ENCODE results near the gene TUBB8.

The TUBB8 gene

DNA sequence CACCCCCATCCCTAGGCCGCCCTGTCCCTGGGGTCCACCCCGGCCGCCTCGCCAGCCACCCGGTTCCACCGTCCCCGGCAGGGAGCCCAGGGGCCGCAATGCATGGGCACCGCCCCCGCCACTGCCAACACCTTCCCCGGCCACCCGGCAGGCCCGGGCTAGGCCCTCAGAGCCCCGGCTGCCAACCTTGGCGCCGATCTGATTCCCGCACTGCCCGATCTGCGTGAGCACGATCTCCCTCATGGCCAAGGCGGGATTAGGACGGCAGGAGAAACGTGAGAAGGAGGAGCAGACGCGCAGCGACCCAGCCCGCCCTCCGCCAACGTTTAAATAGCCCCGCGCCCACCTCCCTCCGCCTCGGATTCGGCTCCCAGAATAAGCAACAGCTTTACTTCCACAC is at the start of gene TUBB8:
TSS of gene TUBB8 (minus strand) at position 301 of the 400 bp plus-strand sequence. CDS start at position 243, 58 bp downstream.
- Histone ChIP-seq H3K4me1 (ENCODE audit: control insufficient read depth, insufficient read depth, low read length) (no peaks in the 10 kb centered on the region), H3K9me3 (ENCODE audit: control insufficient read depth, low read length) (no peaks in the 10 kb centered on the region), H3K4me3 (ENCODE audit: low read length) (no peak within 1 kb of the TSS), H3K9ac (ENCODE audit: low read length) (no peak within 1 kb of the TSS), H3K27me3 (ENCODE audit: control insufficient read depth, insufficient read depth, low read length) (no peaks in the 10 kb centered on the region), H3K36me3 (ENCODE audit: control insufficient read depth, insufficient read depth, low read length) (no peaks in the 10 kb centered on the region)

DNA sequence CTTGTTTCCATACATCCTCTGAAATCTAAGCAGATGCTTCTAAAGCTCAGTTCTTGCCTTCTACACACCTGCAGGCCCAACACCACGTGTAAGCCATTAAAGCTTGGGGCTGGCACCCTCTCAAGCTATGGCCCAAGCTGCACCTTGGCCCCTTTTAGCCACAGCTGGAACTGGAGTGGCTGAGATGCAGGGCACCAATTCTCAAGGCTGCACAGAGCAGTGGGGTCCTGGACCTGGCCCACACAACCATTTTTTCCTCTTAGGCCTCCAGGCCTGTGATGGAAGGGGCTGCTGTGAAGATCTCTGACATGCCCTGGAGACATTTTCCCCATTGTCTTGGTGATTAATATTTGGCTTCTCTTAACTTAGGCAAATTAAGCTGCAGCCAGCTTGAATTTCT is 47.4 kb upstream of the TUBB8 start:
- Histone ChIP-seq H3K27me3 (ENCODE audit: control insufficient read depth, insufficient read depth, low read length) (no peaks in the 10 kb centered on the region), H3K4me1 (ENCODE audit: control insufficient read depth, insufficient read depth, low read length) (peaks cover 12% of the 10 kb centered on the region), H3K9me3 (ENCODE audit: control insufficient read depth, low read length) (no peaks in the 10 kb centered on the region), H3K36me3 (ENCODE audit: control insufficient read depth, insufficient read depth, low read length) (no peaks in the 10 kb centered on the region), H3K9ac (ENCODE audit: low read length) (no peak overlapping the region), H3K4me3 (ENCODE audit: low read length) (no peak overlapping the region)

DNA sequence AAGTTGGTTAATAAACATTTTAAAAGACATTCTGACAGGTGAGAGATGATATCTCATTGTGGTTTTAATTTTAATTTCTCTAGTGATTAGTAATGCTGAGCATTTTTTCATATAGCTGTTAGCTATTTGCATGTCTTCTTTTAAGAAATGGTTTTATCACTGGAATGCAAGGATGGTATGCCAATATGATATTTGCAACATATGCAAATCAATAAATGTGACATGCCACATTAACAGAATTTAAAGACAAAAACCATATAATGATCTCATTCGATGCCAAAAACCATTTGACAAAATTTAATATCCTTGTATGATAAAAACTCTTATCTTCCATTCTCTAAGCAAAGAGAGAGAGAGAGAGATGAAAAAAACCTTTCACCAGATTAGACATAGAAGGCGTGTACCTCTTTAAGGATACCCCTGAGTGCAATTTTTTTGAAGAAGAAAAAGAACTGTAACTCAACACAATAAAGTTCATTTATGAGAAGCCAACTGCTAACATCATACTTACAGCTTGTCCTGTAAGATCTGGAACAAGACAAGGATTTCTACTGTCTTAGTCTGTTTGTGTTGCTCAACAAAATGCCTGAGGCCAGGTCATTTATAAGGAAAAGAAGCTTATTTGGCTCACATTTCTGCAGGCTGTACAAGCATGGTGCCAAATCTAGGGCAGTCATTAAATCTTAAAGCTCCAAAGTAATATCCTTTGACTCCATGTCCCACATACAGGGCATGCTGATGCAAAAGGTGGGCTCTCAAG is 46.4 kb upstream of the TUBB8 start:
- no peak overlapping the region for H3K4me3 ChIP-seq (ENCODE audit: low read length)
- H3K9ac ChIP-seq (ENCODE audit: low read length), result no peak overlapping the region
- H3K36me3 ChIP-seq (ENCODE audit: control insufficient read depth, insufficient read depth, low read length), result no peaks in the 10 kb centered on the region
- H3K27me3 ChIP-seq (ENCODE audit: control insufficient read depth, insufficient read depth, low read length), result no peaks in the 10 kb centered on the region
- H3K9me3 ChIP-seq (ENCODE audit: control insufficient read depth, low read length), result no peaks in the 10 kb centered on the region
- peaks cover 14% of the 10 kb centered on the region for H3K4me1 ChIP-seq (ENCODE audit: control insufficient read depth, insufficient read depth, low read length)

DNA sequence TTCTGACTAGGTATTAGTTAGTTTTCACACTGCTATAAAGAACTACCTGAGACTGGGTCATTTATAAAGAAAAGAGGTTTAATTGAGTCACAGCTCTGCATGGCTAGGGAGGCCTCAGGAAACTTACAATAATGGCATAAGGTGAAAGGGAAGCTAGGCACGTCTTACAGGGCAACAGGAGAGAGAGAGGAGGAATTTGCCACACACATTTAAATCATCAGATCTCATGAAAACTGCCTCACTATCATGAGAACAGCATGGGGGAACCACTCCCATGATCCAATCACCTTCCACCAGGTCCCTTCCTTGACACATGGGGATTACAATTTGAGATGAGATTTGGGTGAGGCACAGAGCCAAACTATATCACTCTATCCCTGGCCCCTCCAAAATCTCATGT is 45.5 kb upstream of the TUBB8 start:
- H3K36me3 ChIP-seq (ENCODE audit: control insufficient read depth, insufficient read depth, low read length), result no peaks in the 10 kb centered on the region
- H3K4me1 ChIP-seq (ENCODE audit: control insufficient read depth, insufficient read depth, low read length), result peaks cover 14% of the 10 kb centered on the region
- H3K9me3 ChIP-seq (ENCODE audit: control insufficient read depth, low read length), result no peaks in the 10 kb centered on the region
- no peak overlapping the region for H3K4me3 ChIP-seq (ENCODE audit: low read length)
- H3K9ac ChIP-seq (ENCODE audit: low read length), result no peak overlapping the region
- H3K27me3 ChIP-seq (ENCODE audit: control insufficient read depth, insufficient read depth, low read length), result no peaks in the 10 kb centered on the region

DNA sequence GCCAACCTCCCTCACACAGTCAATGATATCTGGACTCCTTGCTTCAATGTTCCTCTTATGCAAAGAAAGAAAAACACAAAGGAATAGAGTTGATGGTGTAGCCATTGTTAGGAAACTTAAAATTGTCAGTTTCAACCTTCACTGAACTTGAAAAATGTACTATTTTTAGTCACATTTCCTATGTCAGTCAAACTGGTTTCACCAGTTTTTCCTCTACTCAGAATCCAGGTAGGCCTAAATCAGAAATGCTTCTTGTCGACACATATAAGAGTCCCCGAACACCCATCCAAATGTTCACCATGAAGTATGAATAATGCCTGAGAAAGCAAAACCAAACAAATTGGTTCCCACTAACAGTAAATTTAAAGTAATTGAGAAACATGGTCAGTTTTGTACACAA is 43.8 kb upstream of the TUBB8 start:
- Histone ChIP-seq H3K4me1 (ENCODE audit: control insufficient read depth, insufficient read depth, low read length) (peaks cover 30% of the 10 kb centered on the region), H3K27me3 (ENCODE audit: control insufficient read depth, insufficient read depth, low read length) (no peaks in the 10 kb centered on the region), H3K9ac (ENCODE audit: low read length) (no peak overlapping the region), H3K36me3 (ENCODE audit: control insufficient read depth, insufficient read depth, low read length) (no peaks in the 10 kb centered on the region), H3K4me3 (ENCODE audit: low read length) (no peak overlapping the region), H3K9me3 (ENCODE audit: control insufficient read depth, low read length) (no peaks in the 10 kb centered on the region)

DNA sequence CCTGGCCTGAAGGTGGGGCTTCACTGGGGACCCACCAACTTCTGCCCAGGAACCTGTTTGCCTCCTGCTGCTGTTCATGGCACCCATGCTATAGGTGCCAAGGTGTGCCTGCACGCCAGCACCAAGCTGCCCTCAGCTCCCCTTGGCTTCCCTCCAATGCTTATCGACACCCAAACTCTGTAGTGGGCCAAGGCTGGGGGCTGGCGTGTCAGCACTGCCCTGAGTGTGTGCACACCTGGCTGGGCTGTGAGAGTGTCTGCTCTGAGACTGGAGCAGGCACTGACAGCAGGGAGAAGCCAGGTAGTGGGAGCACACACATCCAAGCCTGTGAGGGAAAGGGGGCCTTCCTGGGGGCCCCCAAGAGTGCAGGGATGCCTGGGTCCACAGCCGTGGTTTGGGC is 43.1 kb upstream of the TUBB8 start:
- no peaks in the 10 kb centered on the region for H3K9me3 ChIP-seq (ENCODE audit: control insufficient read depth, low read length)
- no peak overlapping the region for H3K9ac ChIP-seq (ENCODE audit: low read length)
- H3K4me3 ChIP-seq (ENCODE audit: low read length), result no peak overlapping the region
- H3K36me3 ChIP-seq (ENCODE audit: control insufficient read depth, insufficient read depth, low read length), result no peaks in the 10 kb centered on the region
- H3K4me1 ChIP-seq (ENCODE audit: control insufficient read depth, insufficient read depth, low read length), result peaks cover 37% of the 10 kb centered on the region
- H3K27me3 ChIP-seq (ENCODE audit: control insufficient read depth, insufficient read depth, low read length), result no peaks in the 10 kb centered on the region

DNA sequence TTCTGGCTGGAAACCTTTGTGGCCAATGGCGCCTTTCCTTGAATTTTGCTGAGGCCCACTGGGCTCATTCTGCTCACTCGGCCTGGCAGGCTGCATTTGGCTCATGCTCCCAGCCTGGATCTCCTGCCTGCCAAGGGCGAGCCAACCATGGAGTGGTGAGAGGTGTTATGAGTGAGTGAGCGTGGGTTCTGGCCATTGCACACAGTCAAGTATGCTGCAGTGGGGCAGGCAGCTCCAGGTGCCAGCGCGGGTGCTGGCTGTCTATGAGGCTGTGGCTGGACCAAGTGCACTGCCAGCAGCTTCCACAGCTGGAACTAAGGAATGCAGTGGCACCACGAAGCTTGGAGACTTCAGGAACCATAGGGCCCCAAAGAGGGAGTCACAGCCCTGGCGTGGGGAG is 42.2 kb upstream of the TUBB8 start:
- no peaks in the 10 kb centered on the region for H3K27me3 ChIP-seq (ENCODE audit: control insufficient read depth, insufficient read depth, low read length)
- H3K9ac ChIP-seq (ENCODE audit: low read length), result no peak overlapping the region
- no peak overlapping the region for H3K4me3 ChIP-seq (ENCODE audit: low read length)
- no peaks in the 10 kb centered on the region for H3K36me3 ChIP-seq (ENCODE audit: control insufficient read depth, insufficient read depth, low read length)
- no peaks in the 10 kb centered on the region for H3K9me3 ChIP-seq (ENCODE audit: control insufficient read depth, low read length)
- peaks cover 45% of the 10 kb centered on the region for H3K4me1 ChIP-seq (ENCODE audit: control insufficient read depth, insufficient read depth, low read length)

DNA sequence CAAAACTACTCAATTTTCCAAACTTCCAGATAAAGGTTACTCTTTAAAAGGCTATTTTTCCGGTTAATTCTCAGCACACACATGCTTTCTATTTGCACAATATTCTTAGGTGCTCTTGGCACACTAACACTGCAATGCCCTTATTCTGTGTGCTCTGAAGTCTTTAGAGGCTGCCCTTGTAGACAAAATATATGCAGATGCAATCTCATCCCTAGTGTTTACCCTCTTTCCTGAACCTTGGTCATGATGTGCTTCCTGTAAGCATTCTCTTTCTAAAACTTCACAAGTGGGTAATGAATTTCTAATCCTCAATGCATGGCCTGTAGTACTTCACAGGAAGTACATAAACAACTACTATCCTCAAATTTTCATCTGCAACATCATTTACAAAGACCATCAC is 41.1 kb upstream of the TUBB8 start:
- H3K9ac ChIP-seq (ENCODE audit: low read length), result no peak overlapping the region
- no peak overlapping the region for H3K4me3 ChIP-seq (ENCODE audit: low read length)
- no peaks in the 10 kb centered on the region for H3K27me3 ChIP-seq (ENCODE audit: control insufficient read depth, insufficient read depth, low read length)
- H3K36me3 ChIP-seq (ENCODE audit: control insufficient read depth, insufficient read depth, low read length), result no peaks in the 10 kb centered on the region
- no peaks in the 10 kb centered on the region for H3K9me3 ChIP-seq (ENCODE audit: control insufficient read depth, low read length)
- H3K4me1 ChIP-seq (ENCODE audit: control insufficient read depth, insufficient read depth, low read length), result peaks cover 46% of the 10 kb centered on the region

DNA sequence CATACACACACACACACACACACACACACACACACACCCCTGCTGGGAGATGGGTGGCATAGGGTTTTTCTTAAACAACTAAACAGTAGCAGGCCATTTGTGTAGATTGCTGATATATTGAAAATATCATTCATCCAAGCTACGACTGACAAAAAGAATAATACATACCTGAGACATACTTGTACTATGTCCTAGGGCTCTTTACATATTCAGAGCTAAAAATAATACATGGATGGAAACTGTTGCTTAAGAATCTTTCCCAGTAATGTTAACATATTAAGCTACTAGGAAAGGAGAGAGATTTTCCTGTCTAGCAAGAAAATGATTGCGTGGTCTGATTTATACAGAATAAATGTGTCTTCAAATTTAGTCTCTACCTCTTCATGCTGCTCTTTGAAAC is 40.2 kb upstream of the TUBB8 start:
- H3K9ac ChIP-seq (ENCODE audit: low read length), result no peak overlapping the region
- H3K27me3 ChIP-seq (ENCODE audit: control insufficient read depth, insufficient read depth, low read length), result no peaks in the 10 kb centered on the region

DNA sequence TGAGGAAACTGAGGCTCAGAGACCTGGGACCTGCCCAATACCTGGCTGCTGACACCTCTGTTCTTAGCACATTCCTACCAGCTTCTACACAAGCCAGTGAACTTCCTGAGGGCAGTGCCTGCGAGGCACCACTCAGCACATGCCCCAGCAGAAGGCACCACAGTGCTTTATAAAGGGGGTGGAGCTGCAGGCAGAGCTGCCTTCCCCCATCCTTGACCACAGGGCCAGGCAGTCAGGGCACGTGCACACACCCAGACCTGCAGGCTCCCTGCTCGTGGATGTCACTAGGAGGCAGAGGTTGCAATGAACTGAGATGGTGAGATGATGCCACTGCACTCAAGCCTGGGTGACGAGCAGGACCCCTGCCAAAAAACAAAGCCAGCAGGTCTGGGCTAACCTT is 39.2 kb upstream of the TUBB8 start:
- Histone ChIP-seq H3K4me1 (ENCODE audit: control insufficient read depth, insufficient read depth, low read length) (peaks cover 53% of the 10 kb centered on the region), H3K4me3 (ENCODE audit: low read length) (no peak overlapping the region), H3K9me3 (ENCODE audit: control insufficient read depth, low read length) (no peaks in the 10 kb centered on the region), H3K9ac (ENCODE audit: low read length) (no peak overlapping the region), H3K27me3 (ENCODE audit: control insufficient read depth, insufficient read depth, low read length) (no peaks in the 10 kb centered on the region), H3K36me3 (ENCODE audit: control insufficient read depth, insufficient read depth, low read length) (no peaks in the 10 kb centered on the region)

More for the DNA sequence above, 40.2 kb upstream of the TUBB8 start:
- H3K4me3 ChIP-seq (ENCODE audit: low read length), result no peak overlapping the region
- H3K4me1 ChIP-seq (ENCODE audit: control insufficient read depth, insufficient read depth, low read length), result peaks cover 51% of the 10 kb centered on the region
- H3K36me3 ChIP-seq (ENCODE audit: control insufficient read depth, insufficient read depth, low read length), result no peaks in the 10 kb centered on the region
- H3K9me3 ChIP-seq (ENCODE audit: control insufficient read depth, low read length), result no peaks in the 10 kb centered on the region

DNA sequence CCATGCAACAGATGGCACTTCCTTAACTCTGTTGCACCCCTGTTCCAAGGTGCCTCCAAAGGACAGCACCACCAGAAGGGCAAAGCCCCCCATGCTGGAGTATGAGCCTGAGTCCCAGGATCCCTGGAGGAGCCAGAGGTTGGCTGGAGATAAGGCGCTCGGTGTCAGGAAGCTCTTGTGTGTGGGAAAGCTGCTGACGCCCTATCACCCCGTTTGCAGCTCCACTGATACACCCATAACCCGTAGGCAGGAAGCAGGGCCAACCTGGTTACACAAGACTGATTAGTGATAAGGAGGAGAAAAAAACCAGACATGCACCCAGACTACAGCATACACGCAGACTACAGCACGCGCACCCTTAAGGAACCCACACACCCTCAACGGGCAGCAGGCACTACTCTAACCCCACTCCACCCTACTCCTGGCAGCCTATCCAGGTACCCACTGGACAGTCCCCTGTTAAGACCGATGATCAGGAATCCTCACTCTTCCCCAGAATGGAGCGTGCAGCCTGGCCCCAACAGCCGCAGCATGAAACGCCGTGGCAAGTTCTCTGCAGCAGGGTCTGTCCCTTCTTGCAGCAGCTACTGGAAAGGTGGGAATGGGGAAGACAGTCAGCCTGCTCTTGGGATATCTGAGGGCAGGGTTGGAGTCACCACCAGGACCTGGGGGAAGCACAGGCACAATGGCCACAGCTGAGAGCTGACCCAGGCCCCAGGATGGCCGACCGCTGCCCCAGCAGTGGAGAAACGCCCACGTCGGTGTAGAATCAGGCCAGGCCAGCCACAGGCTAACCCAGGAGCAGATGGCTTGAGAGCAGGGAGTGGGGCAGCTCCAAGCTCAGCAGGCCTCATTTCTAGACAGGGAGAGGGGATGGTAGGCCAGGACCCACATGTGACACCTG is 38.3 kb upstream of the TUBB8 start:
- Histone ChIP-seq H3K9ac (ENCODE audit: low read length) (no peak overlapping the region), H3K36me3 (ENCODE audit: control insufficient read depth, insufficient read depth, low read length) (no peaks in the 10 kb centered on the region), H3K27me3 (ENCODE audit: control insufficient read depth, insufficient read depth, low read length) (no peaks in the 10 kb centered on the region), H3K4me3 (ENCODE audit: low read length) (no peak overlapping the region), H3K9me3 (ENCODE audit: control insufficient read depth, low read length) (no peaks in the 10 kb centered on the region), H3K4me1 (ENCODE audit: control insufficient read depth, insufficient read depth, low read length) (peaks cover 50% of the 10 kb centered on the region)

DNA sequence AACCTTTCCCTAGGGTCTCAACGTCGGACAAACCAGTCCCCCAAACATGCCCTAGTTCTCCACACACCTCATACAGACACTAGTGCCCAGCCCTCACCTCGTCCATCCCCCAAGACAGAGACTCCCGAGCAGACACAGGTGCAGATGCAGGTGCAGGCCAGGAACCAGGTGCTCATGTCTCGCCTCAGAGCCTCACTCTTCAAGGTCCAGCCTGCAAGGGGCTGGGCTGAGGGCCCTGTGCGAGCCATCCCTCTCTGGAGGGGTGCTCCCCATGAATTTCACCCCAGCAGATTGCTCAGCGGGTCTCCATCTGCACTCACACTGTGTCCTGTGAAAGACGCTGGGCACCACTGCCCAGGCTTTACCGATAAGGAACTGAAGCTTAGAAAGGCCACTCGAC is 36.9 kb upstream of the TUBB8 start:
- Histone ChIP-seq H3K36me3 (ENCODE audit: control insufficient read depth, insufficient read depth, low read length) (no peaks in the 10 kb centered on the region), H3K4me1 (ENCODE audit: control insufficient read depth, insufficient read depth, low read length) (peaks cover 48% of the 10 kb centered on the region), H3K9me3 (ENCODE audit: control insufficient read depth, low read length) (no peaks in the 10 kb centered on the region), H3K9ac (ENCODE audit: low read length) (no peak overlapping the region), H3K27me3 (ENCODE audit: control insufficient read depth, insufficient read depth, low read length) (no peaks in the 10 kb centered on the region), H3K4me3 (ENCODE audit: low read length) (no peak overlapping the region)

All from mucosa of stomach (tissue), 1 donor.